Kidney glomerular epithelial cell (primary cell): ENCODE measurements around the gene COL11A2.

Source experiments
- DNase-seq: peaks from one replicate; lab custom pipeline; 2025; lab: John Stamatoyannopoulos, UW

Gene COL11A2

GRCh38 chr6:33192671-33193602 is 670 bp upstream of the COL11A2 start:
- no peak for DNase-seq

GRCh38 chr6:33191383-33192104 is 723 bp downstream of the COL11A2 start:
- DNase-seq, result no peak

- no peak for DNase-seq
Measured at GRCh38 chr6:33190504-33191107, 1.7 kb downstream of the COL11A2 start.

- DNase-seq, result no peak
Measured at GRCh38 chr6:33189625-33190448, 2.4 kb downstream of the COL11A2 start.

- DNase-seq, result no peak
Measured at GRCh38 chr6:33189164-33189563, 3.1 kb downstream of the COL11A2 start.

GRCh38 chr6:33187809-33188208 is 4.5 kb downstream of the COL11A2 start:
- no peak for DNase-seq

GRCh38 chr6:33185654-33186187 is 6.5 kb downstream of the COL11A2 start:
- no peak for DNase-seq

- DNase-seq, result no peak
Measured at GRCh38 chr6:33185190-33185589, 7.1 kb downstream of the COL11A2 start.

- DNase-seq, result no peak
Measured at GRCh38 chr6:33183071-33183683, 9.1 kb downstream of the COL11A2 start.

GRCh38 chr6:33181141-33181540 is 11.1 kb downstream of the COL11A2 start:
- no peak for DNase-seq

- no peak for DNase-seq
Measured at GRCh38 chr6:33178755-33179475, 13.4 kb downstream of the COL11A2 start.

GRCh38 chr6:33177552-33178446 is 14.5 kb downstream of the COL11A2 start:
- DNase-seq, result no peak

GRCh38 chr6:33176906-33177305 is 15.4 kb downstream of the COL11A2 start:
- DNase-seq, result no peak

GRCh38 chr6:33175436-33176069 is 16.7 kb downstream of the COL11A2 start:
- DNase-seq, result no peak

- DNase-seq, result no peak
Measured at GRCh38 chr6:33174784-33175183, 17.5 kb downstream of the COL11A2 start.

- DNase-seq, result no peak
Measured at GRCh38 chr6:33173535-33174180, 18.6 kb downstream of the COL11A2 start.

- no peak for DNase-seq
Measured at GRCh38 chr6:33172688-33173534, 19.4 kb downstream of the COL11A2 start.
